Breast epithelium (tissue), 4 donors: ENCODE measurements around the gene ADAMTS8. TPM values are rescaled to one million over a fixed set of nuclear protein-coding genes. Genes with fewer than 3 reads are reported as not detected.
A peak's percentile ranks its signal among the peaks of the same experiment; 100 is the strongest.

Experiments
- DNase-seq, 2 donors: peaks; one replicate each; pipeline ENCODE4 v3.0.0-alpha.2; 2019; ENCODE audit warnings: low spot score in 2 of 2
- H3K27ac ChIP-seq, 2 donors: fragments of 200-600 bp; sonication (generic) in 1 of 2; one replicate each; pipeline ENCODE4 v1.5.1; 2016 to 2019; ENCODE audit warnings: mild to moderate bottlenecking in 1 of 2
- H3K27me3 ChIP-seq, 2 donors: fragments of 200-600 bp; sonication (generic) in 1 of 2; one replicate each; pipeline versions ENCODE4 v1.5.1 to v1.6.0; 2017 to 2019; ENCODE audit warnings: control low read depth in 1 of 2, mild to moderate bottlenecking in 1 of 2
- H3K36me3 ChIP-seq: fragments of 200-600 bp; one replicate; pipeline ENCODE4 v1.5.1; 2019
- H3K4me1 ChIP-seq, 2 donors: fragments of 200-600 bp; sonication (generic); one replicate each; pipeline ENCODE4 v1.5.1; 2016 to 2019; ENCODE audit warnings: control low read depth in 1 of 2
- H3K4me3 ChIP-seq, 3 donors: fragments of 200-600 bp; sonication (generic); 1 replicate in 2 of 3; 2 replicates in 1 of 3; pipeline ENCODE4 v1.5.1; 2016 to 2019; ENCODE audit warnings: mild to moderate bottlenecking in 3 of 3, moderate library complexity in 2 of 3
- H3K9me3 ChIP-seq, 2 donors: fragments of 200-600 bp; sonication (generic) in 1 of 2; one replicate each; pipeline ENCODE4 v1.5.1; 2016 to 2019; ENCODE audit warnings: control low read depth in 1 of 2
- POLR2A ChIP-seq: fragments of 450-650 bp; IDR thresholded peaks from one replicate; pipeline ENCODE4 v1.6.1; 2016; ENCODE audit warnings: antibody characterized with exemption, mild to moderate bottlenecking, moderate library complexity
- POLR2AphosphoS5 ChIP-seq, 3 donors: sonication (generic); formaldehyde crosslinking; IDR thresholded peaks; one replicate each; pipeline ENCODE4 v1.6.1; 2017; ENCODE audit warnings: antibody characterized with exemption in 3 of 3
- intact Hi-C: fragments of 100-400 bp; cut with DNase I; formaldehyde crosslinking; loops from one replicate; pipeline ENCODE4 v1.15.1; 2023; ENCODE audit warnings: low total_unique reads
- total RNA-seq, 3 donors: library from RNA; depleted of rRNA; stranded (reverse); fragments of >200 nt; gene quantifications; one replicate each; pipeline ENCODE4 v1.1.0, GENCODE V29; 2016
- TF ChIP-seq, protein P1 (sequence below), 3 donors: fragments of 450-650 bp; IDR thresholded peaks; one replicate each; pipeline ENCODE4 v1.5.1; 2016 to 2017; ENCODE audit warnings: antibody characterized with exemption in 3 of 3, mild to moderate bottlenecking in 3 of 3, moderate library complexity in 3 of 3

ADAMTS8 gene
- total RNA-seq, 3 donors from 2014 or later = 0.32 to 2.0 (median 0.44) TPM

DNA sequence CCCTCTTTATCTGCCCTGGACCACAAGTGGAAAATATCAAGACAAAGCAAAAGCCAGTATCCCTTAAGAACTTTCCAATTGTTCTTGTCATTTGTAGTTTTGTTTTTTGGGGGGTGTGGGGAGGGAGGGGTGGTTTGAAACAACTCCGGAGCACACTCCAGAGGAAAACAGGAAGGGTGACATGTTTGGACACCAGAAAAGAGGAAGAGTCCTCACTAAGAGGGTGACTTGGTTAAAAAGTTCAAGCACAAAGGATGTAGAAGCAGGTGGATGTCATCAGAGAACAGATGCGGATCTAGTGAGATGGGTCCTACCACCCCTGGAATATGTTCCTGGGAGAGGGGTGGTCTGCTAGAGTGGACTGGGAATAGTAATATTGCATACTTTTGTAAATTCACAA, 25.8 kb downstream of the ADAMTS8 start:
- H3K4me3 ChIP-seq = no peak overlapping the region
- H3K9me3 ChIP-seq = no peaks in the 10 kb centered on the region
- no peaks in the 10 kb centered on the region for H3K36me3 ChIP-seq
- peaks cover 6% of the 10 kb centered on the region in 2 donors for H3K4me1 ChIP-seq
- peak overlapping the region; percentile 63 to 80 for H3K27ac ChIP-seq
- no peak for DNase-seq
- no peaks in the 10 kb centered on the region for H3K27me3 ChIP-seq
- no peak for TF ChIP-seq POLR2AphosphoS5 (IDR thresholded peaks at IDR 0.05)
- no peak for TF ChIP-seq POLR2A
- TF ChIP-seq, protein P1, sequence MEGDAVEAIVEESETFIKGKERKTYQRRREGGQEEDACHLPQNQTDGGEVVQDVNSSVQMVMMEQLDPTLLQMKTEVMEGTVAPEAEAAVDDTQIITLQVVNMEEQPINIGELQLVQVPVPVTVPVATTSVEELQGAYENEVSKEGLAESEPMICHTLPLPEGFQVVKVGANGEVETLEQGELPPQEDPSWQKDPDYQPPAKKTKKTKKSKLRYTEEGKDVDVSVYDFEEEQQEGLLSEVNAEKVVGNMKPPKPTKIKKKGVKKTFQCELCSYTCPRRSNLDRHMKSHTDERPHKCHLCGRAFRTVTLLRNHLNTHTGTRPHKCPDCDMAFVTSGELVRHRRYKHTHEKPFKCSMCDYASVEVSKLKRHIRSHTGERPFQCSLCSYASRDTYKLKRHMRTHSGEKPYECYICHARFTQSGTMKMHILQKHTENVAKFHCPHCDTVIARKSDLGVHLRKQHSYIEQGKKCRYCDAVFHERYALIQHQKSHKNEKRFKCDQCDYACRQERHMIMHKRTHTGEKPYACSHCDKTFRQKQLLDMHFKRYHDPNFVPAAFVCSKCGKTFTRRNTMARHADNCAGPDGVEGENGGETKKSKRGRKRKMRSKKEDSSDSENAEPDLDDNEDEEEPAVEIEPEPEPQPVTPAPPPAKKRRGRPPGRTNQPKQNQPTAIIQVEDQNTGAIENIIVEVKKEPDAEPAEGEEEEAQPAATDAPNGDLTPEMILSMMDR (IDR thresholded peaks at IDR 0.05) = no peak
- intact Hi-C loops = no loop called here

DNA sequence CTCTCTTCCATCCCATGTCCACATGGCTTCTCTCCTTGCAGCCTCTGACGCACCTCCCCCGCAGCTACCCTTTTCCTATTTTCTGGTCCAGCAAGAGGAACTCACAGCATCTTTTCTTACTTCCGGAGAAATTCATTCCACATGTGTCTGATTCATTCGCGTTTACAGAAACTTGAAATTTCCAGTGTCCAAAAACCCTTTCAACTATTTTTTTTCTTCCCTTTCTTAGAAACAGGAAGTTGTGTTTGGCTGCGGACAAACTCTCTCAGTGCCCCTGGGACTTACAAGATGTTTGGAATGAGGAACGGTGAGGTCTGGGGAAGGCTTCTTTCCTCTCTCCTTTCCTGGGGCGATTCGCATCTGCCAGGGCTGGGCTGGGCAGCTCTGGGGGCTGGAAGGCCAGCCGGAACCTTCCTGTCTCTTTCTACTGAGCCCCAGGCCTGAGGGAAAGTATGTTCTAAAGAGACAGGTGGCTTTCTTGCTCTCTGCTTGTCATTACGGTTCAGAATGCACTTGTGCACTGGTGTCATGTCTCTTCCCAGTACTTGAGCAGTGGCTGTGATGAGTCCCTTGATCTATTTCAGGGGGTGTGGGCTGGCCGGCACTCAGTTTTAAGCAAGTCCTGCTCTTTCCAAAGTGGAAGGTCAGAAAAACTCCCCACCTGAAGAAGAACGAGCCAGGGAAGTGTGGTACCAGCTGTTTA, 27.5 kb downstream of the ADAMTS8 start:
- intact Hi-C loops = no loop called here
- Histone ChIP-seq H3K4me3 (peak overlapping the region in 1 of 3 donors; percentile 23), H3K27me3 (no peaks in the 10 kb centered on the region), H3K9me3 (no peaks in the 10 kb centered on the region), H3K4me1 (peaks cover 6% of the 10 kb centered on the region in 2 donors), H3K27ac (peak overlapping the region; percentile 66 to 82), H3K36me3 (no peaks in the 10 kb centered on the region)
- DNase-seq = peak in 1 of 2 donors; percentile 85
- TF ChIP-seq POLR2A = no peak
- TF ChIP-seq, protein P1 (IDR thresholded peaks at IDR 0.05) = no peak
- peak in 1 of 3 donors; percentile 49 for TF ChIP-seq POLR2AphosphoS5 (IDR thresholded peaks at IDR 0.05)

DNA sequence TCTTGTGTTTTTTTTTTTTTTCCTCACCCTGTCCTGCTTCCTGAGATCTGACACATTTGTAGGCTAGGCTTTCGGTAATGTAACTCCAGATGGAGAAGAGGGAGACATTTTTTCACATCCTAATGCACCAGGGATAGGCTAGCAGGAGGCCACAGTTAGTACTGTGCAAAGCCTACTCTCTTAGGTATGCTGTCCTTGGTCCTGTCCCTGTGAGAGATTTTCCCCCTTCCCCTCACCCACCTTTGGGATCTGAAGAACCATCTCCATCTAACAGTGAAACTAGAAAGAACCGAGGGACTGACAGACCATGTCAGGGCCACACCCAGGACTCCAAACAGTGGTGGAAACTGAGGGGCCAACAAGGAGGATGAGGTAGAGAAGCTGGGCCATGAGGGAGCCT, 29.2 kb downstream of the ADAMTS8 start:
- DNase-seq = no peak
- no peak for TF ChIP-seq POLR2A
- TF ChIP-seq, protein P1 (IDR thresholded peaks at IDR 0.05) = no peak
- intact Hi-C loops = no loop called here
- Histone ChIP-seq H3K4me3 (no peak overlapping the region), H3K9me3 (no peaks in the 10 kb centered on the region), H3K27ac (no peak overlapping the region), H3K36me3 (no peaks in the 10 kb centered on the region), H3K27me3 (no peaks in the 10 kb centered on the region), H3K4me1 (peaks cover 6% of the 10 kb centered on the region in 2 donors)

DNA sequence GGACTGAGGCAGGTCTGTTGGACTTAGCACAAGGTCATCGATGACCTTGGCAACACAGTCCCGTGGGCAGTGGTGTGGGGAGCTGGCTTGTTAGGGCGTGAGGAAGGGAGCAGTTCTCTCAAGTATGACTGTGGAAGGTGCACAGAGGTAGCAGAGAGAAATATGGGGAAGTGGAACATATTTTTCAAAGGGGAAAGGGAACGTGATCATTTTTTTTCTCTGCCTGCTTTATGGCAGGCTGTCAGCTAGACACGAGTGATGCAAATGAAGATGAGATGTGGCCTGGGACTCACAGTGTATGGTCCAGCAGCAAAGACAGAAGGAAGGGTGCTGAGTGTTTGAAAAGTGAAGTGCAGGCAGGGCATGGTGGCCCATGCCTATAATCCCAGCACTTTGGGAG, 30.6 kb downstream of the ADAMTS8 start:
- no peaks in the 10 kb centered on the region for H3K9me3 ChIP-seq
- no peaks in the 10 kb centered on the region for H3K36me3 ChIP-seq
- TF ChIP-seq POLR2AphosphoS5 (IDR thresholded peaks at IDR 0.05) = no peak
- no peak for TF ChIP-seq POLR2A
- TF ChIP-seq, protein P1 (IDR thresholded peaks at IDR 0.05) = no peak
- intact Hi-C loops = no loop called here
- no peaks in the 10 kb centered on the region for H3K27me3 ChIP-seq
- no peak for DNase-seq
- peaks cover 6% of the 10 kb centered on the region in 2 donors for H3K4me1 ChIP-seq
- H3K27ac ChIP-seq = no peak overlapping the region
- no peak overlapping the region for H3K4me3 ChIP-seq

DNA sequence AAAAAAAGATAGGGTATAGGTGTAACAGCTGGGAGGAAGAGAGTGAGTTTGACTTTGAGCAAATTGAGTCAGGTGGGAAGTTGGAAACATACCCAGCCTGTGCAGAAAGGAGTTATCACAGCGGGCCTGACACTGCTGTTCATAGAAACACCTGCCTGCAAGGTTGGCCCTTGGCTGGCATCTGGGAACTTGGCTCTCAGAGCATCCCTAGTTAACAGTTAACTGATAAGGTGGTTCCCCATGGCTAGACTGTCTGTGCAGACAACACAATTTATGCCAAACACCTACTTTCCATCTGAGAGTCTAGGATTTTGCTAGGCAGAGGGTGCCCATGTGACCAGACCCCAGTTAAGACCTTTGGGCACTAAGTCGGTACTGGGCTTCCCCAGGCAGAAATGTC, 31.4 kb downstream of the ADAMTS8 start:
- no peak overlapping the region for H3K4me3 ChIP-seq
- DNase-seq = no peak
- TF ChIP-seq POLR2A (no peak), POLR2AphosphoS5 (IDR thresholded peaks at IDR 0.05) (no peak)
- TF ChIP-seq, protein P1 (IDR thresholded peaks at IDR 0.05) = no peak
- peaks cover 6% of the 10 kb centered on the region in 2 donors for H3K4me1 ChIP-seq
- intact Hi-C loops = no loop called here
- H3K36me3 ChIP-seq = no peaks in the 10 kb centered on the region
- no peak overlapping the region for H3K27ac ChIP-seq
- H3K9me3 ChIP-seq = no peaks in the 10 kb centered on the region
- H3K27me3 ChIP-seq = no peaks in the 10 kb centered on the region
